SK-N-SH (cell line): ENCODE data around the gene HSPG2. TPM values are rescaled to one million over a fixed set of nuclear protein-coding genes. Genes with fewer than 3 reads are reported as not detected.
"Not testable (repeated sequence)": the region's sequence is repeated elsewhere in the genome, so short reads cannot be mapped to it uniquely, and the experiment has no call there.

Source experiments
- CTCF ChIA-PET: fragments of 300-600, 350-600 bp; formaldehyde crosslinking; extraction: SDS; loops from one replicate; lab custom pipeline; 2021; lab: Yijun Ruan, JAX
- POLR2A ChIA-PET: fragments of 350-600 bp; sonication (Branson Sonifier 250); formaldehyde crosslinking; extraction: SDS; loops from one replicate; lab custom pipeline; 2020; ENCODE audit warnings: antibody characterized with exemption, inconsistent platforms; lab: Yijun Ruan, JAX
- DNase-seq: peaks from one replicate; pipeline ENCODE4 v3.0.0; 2012
- H2AFZ ChIP-seq: fragments of 200-600 bp; sonication (generic); 2 replicates; pipeline ENCODE4 v1.8.1; 2016; ENCODE audit warnings: antibody characterized with exemption, mild to moderate bottlenecking, low read depth
- H3F3A ChIP-seq: fragments of 200-600 bp; sonication (generic); replicated peaks from 2 replicates; pipeline ENCODE3; 2016; ENCODE audit warnings: antibody characterized with exemption, mild to moderate bottlenecking; ENCODE audit not compliant: insufficient read depth
- H3K27ac ChIP-seq, 2 experiments: fragments of 200-500 bp in 1 of 2; fragments of 200-600 bp in 1 of 2; sonication (Bioruptor generic) in 1 of 2; sonication (generic), shearing (Covaris generic) in 1 of 2; 2 replicates each; pipeline versions ENCODE4 v1.5.1 to v1.6.1; 2014 to 2016; ENCODE audit warnings: low read depth in 2 of 2, inconsistent platforms in 1 of 2, low read length in 1 of 2, mild to moderate bottlenecking in 1 of 2, mixed read lengths in 1 of 2
- H3K27me3 ChIP-seq: fragments of 200-600 bp; sonication (generic), shearing (Covaris generic); 2 replicates; pipeline ENCODE4 v1.6.1; 2016; ENCODE audit warnings: mixed run types; ENCODE audit not compliant: insufficient read depth
- H3K36me3 ChIP-seq, 2 experiments: fragments of 200-500 bp in 1 of 2; fragments of 200-600 bp in 1 of 2; sonication (Bioruptor generic) in 1 of 2; sonication (generic) in 1 of 2; replicated peaks in 1 of 2; 2 replicates each; pipeline versions ENCODE3 to v1.5.1; 2014 to 2016; ENCODE audit warnings: low read length in 1 of 2, mild to moderate bottlenecking in 1 of 2; ENCODE audit not compliant: insufficient read depth in 2 of 2, control insufficient read depth in 1 of 2
- H3K4me1 ChIP-seq, 2 experiments: fragments of 200-500 bp in 1 of 2; fragments of 200-600 bp in 1 of 2; sonication (Bioruptor generic) in 1 of 2; sonication (generic), shearing (Covaris generic) in 1 of 2; 2 replicates each; pipeline versions ENCODE4 v1.5.1 to v1.6.1; 2014 to 2016; ENCODE audit warnings: low read depth in 1 of 2, low read length in 1 of 2, mixed run types in 1 of 2; ENCODE audit not compliant: insufficient read depth in 2 of 2, control insufficient read depth in 1 of 2
- H3K4me2 ChIP-seq: fragments of 200-600 bp; sonication (generic), shearing (Covaris generic); 2 replicates; pipeline ENCODE4 v1.6.1; 2017; ENCODE audit warnings: mixed run types
- H3K4me3 ChIP-seq, 2 experiments: fragments of 200-500 bp in 1 of 2; fragments of 200-600 bp in 1 of 2; sonication (Bioruptor generic) in 1 of 2; sonication (generic), shearing (Covaris generic) in 1 of 2; 2 replicates each; pipeline versions ENCODE4 v1.5.1 to v1.8.1; 2014 to 2016; ENCODE audit warnings: low read depth in 2 of 2, inconsistent platforms in 1 of 2, low read length in 1 of 2, mild to moderate bottlenecking in 1 of 2, mixed read lengths in 1 of 2, moderate library complexity in 1 of 2
- H3K79me2 ChIP-seq: fragments of 200-600 bp; sonication (generic); 2 replicates; pipeline ENCODE4 v1.8.1; 2017; ENCODE audit warnings: mild to moderate bottlenecking; ENCODE audit not compliant: insufficient read depth
- H3K9ac ChIP-seq: fragments of 200-600 bp; sonication (generic); 2 replicates; pipeline ENCODE4 v1.6.1; 2017; ENCODE audit warnings: mixed run types
- H3K9me2 ChIP-seq: fragments of 200-600 bp; sonication (generic); 2 replicates; pipeline ENCODE4 v1.6.1; 2017; ENCODE audit warnings: mixed run types
- H3K9me3 ChIP-seq: fragments of 200-600 bp; sonication (generic); 2 replicates; pipeline ENCODE4 v1.6.1; 2017; ENCODE audit warnings: mixed run types, mild to moderate bottlenecking, moderate library complexity
- H4K20me1 ChIP-seq: fragments of 200-600 bp; sonication (generic); 2 replicates; pipeline ENCODE4 v1.6.1; 2017; ENCODE audit warnings: mild to moderate bottlenecking, mixed run types; ENCODE audit not compliant: insufficient read depth
- CHD2 ChIP-seq: fragments of 150-350 bp; IDR thresholded peaks from 2 replicates; pipeline ENCODE4 v1.6.1; 2018; ENCODE audit warnings: low read length; ENCODE audit not compliant: partially characterized antibody
- CTCF ChIP-seq: fragments of 200-600 bp; sonication (generic); IDR thresholded peaks from 2 replicates; pipeline ENCODE4 v1.6.1; 2017; ENCODE audit warnings: antibody characterized with exemption, mild to moderate bottlenecking, moderate library complexity
- ELF1 ChIP-seq: IDR thresholded peaks from 2 replicates; pipeline ENCODE4 v1.4.0; 2012
- TCF12 ChIP-seq: IDR thresholded peaks from 2 replicates; pipeline ENCODE4 v1.4.0; 2012
- TEAD4 ChIP-seq: IDR thresholded peaks from 2 replicates; pipeline ENCODE4 v1.4.0; 2012; ENCODE audit warnings: mild to moderate bottlenecking, borderline replicate concordance; ENCODE audit not compliant: insufficient read depth
- WGBS: methylation state at CpG from one replicate; pipeline ENCODE4 v1.1.6; 2017; ENCODE audit warnings: low lambda C conversion rate; 5-methylcytosine and 5-hydroxymethylcytosine counted together
- polyA plus RNA-seq, 3 experiments: library from polyadenylated mRNA; depleted of rRNA; stranded (reverse); fragments of >200 nt; gene quantifications; 2 replicates each; pipeline ENCODE4 v1.2.3, GENCODE V29; 2012
- TF ChIP-seq, protein P1 (sequence below): IDR thresholded peaks from 2 replicates; pipeline ENCODE4 v1.4.0; 2012; ENCODE audit warnings: low read depth
- TF ChIP-seq, protein P2 (sequence below): fragments of 150-350 bp; IDR thresholded peaks from 2 replicates; pipeline ENCODE4 v1.6.1; 2016; ENCODE audit warnings: mild to moderate bottlenecking, low read depth, low read length

Gene HSPG2
- polyA plus RNA-seq (2012; rRNA removed): 10.7 and 28.9 TPM in 2 replicates
- 10.2 and 22.9 TPM in 2 replicates for polyA plus RNA-seq (2012; cell fraction: cytosol; rRNA removed)
- 112 and 128 TPM in 2 replicates for polyA plus RNA-seq (2012; cell fraction: nucleus; rRNA removed)

DNA sequence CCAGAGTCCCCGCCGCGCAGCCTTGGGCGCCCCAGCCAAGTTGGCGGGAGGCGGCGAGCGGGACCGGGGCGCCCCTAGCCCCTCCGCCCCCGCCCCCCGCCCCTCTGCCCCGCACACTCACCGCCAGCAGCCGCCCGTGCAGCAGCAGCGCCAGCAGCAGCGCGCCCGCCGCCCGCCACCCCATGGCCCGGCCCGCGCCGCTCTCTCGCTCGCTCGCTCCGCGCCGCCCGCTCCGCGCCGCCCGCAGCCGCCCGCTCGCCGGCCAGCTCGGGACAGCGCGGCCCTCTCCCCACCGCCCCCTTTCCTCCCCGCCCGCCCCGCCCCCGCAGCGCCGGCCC is at the start of gene HSPG2:
Gene HSPG2, minus strand, starts transcription at position 277 of the 338 bp plus-strand sequence. Its CDS starts 93 bp downstream, at position 184.
- H4K20me1 ChIP-seq: no peaks in the 10 kb centered on the region
- H3K9me2 ChIP-seq: no peaks in the 10 kb centered on the region
- peak within 1 kb of the TSS; percentile 58 to 64; a peak in 3 of 4 replicates for H3K27ac ChIP-seq
- H3K79me2 ChIP-seq: peaks cover 48% of the 10 kb centered on the region
- ChIA-PET POLR2A (no interaction called here), CTCF (interaction anchor here (1.3 to 1.7 kb wide), 2 partner anchors 24 to 88 kb away, joined by 3 to 4 read pairs; no protein-coding TSS in a partner anchor)
- peak within 1 kb of the TSS; percentile 76 for H3K4me2 ChIP-seq
- peak within 1 kb of the TSS; percentile 87 for H3K9ac ChIP-seq
- no peaks in the 10 kb centered on the region for H3K27me3 ChIP-seq
- H3K36me3 ChIP-seq: no peaks in the 10 kb centered on the region
- DNase-seq: no peak
- H3K9me3 ChIP-seq: no peaks in the 10 kb centered on the region
- peak within 1 kb of the TSS; percentile 58 to 71 for H3K4me3 ChIP-seq
- no CpG with 5 or more reads among the region's 52 CpGs for WGBS
- H2AFZ ChIP-seq: peak within 1 kb of the TSS; percentile 90
- peaks cover 28 to 46% of the 10 kb centered on the region in 2 experiments; a peak in 3 of 4 replicates for H3K4me1 ChIP-seq
- TF ChIP-seq, protein P1, sequence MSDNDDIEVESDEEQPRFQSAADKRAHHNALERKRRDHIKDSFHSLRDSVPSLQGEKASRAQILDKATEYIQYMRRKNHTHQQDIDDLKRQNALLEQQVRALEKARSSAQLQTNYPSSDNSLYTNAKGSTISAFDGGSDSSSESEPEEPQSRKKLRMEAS: no peak
- TF ChIP-seq TEAD4 (no peak), TCF12 (no peak), ELF1 (no peak), CHD2 (no peak), CTCF (no peak)
- TF ChIP-seq, protein P2, sequence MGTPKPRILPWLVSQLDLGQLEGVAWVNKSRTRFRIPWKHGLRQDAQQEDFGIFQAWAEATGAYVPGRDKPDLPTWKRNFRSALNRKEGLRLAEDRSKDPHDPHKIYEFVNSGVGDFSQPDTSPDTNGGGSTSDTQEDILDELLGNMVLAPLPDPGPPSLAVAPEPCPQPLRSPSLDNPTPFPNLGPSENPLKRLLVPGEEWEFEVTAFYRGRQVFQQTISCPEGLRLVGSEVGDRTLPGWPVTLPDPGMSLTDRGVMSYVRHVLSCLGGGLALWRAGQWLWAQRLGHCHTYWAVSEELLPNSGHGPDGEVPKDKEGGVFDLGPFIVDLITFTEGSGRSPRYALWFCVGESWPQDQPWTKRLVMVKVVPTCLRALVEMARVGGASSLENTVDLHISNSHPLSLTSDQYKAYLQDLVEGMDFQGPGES: no peak
- H3F3A ChIP-seq: peaks cover 21% of the 10 kb centered on the region

- H3K9me2 ChIP-seq, CTCF ChIA-PET, H3K79me2 ChIP-seq, POLR2A ChIA-PET, H3K27me3 ChIP-seq, H3K4me2 ChIP-seq, H3K9me3 ChIP-seq, H3K4me1 ChIP-seq, H3K36me3 ChIP-seq, H4K20me1 ChIP-seq, DNase-seq, H3K4me3 ChIP-seq, H3F3A ChIP-seq, H3K27ac ChIP-seq, H2AFZ ChIP-seq, H3K9ac ChIP-seq: not testable (repeated sequence)
- WGBS: 71% methylated on average over 10 of the region's 12 CpGs
Measured at GRCh38 chr1:21986386-21986785, 49.3 kb upstream of the HSPG2 start.

DNA sequence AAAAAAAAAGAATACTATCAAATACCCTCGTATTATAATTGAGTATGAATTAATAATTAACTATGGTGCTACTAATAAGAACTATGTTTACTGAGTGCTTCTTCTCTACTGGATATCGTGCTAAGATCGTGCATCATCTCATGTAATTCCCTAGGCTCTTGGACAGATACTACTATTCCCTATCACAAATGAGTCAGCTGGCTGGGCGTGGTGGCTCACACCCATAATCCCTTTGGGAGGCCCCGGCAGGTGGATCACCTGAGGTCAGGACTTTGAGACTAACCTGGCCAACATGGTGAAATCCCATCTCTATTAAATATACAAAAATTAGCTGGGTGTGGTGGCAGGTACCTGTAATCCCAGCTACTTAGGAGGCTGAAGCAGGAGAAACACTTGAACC is 48.8 kb upstream of the HSPG2 start:
- H3K9me2 ChIP-seq, H3F3A ChIP-seq, H4K20me1 ChIP-seq, H3K4me3 ChIP-seq, DNase-seq, H2AFZ ChIP-seq, H3K4me1 ChIP-seq, H3K9ac ChIP-seq, CTCF ChIA-PET, POLR2A ChIA-PET, H3K27me3 ChIP-seq, H3K27ac ChIP-seq, H3K4me2 ChIP-seq, H3K79me2 ChIP-seq, H3K36me3 ChIP-seq, H3K9me3 ChIP-seq: not testable (repeated sequence)
- no CpG with 5 or more reads among the region's 5 CpGs for WGBS

DNA sequence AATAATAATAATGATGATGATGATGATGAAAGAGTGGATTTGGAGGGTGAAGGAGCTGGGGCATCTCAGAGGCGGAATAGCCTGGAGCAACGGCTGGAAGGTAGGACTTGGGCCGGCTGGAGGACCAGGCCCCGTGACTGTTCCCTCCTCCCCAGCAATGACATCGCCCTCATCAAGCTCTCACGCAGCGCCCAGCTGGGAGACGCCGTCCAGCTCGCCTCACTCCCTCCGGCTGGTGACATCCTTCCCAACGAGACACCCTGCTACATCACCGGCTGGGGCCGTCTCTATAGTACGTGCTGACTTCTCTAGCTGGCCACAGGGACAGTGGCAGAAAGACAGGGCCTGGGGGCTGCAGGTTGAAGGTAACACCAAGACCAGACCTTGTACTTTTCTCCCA is 46.4 kb upstream of the HSPG2 start:
- H3K4me3 ChIP-seq, H3K4me1 ChIP-seq, POLR2A ChIA-PET, H3K79me2 ChIP-seq, H3K27me3 ChIP-seq, H3F3A ChIP-seq, H3K9me2 ChIP-seq, CTCF ChIA-PET, H3K9ac ChIP-seq, H3K9me3 ChIP-seq, DNase-seq, H2AFZ ChIP-seq, H3K27ac ChIP-seq, H4K20me1 ChIP-seq, H3K36me3 ChIP-seq, H3K4me2 ChIP-seq: not testable (repeated sequence)
- 59% methylated on average over 4 of the region's 15 CpGs for WGBS

DNA sequence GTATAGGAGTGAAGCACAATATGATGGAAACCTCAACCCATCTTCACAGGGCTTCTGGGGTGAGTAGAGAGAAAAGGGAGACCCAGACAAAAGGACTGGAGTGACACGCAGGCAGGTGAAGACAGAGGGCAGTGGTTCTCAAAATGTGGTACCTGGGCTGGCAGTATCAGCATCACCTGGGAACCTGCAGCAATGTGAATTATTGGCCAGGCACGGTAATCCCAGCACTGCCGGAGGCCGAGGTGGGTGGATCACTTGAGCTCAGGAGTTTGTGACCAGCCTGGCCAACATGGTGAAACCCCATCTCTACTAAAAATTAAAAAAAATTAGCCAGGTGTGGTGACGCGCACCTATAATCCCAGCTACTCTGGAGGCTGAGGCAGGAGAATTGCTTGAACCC is 45.0 kb upstream of the HSPG2 start:
- DNase-seq, H3K4me1 ChIP-seq, H3K36me3 ChIP-seq, H3K4me3 ChIP-seq, H3K27me3 ChIP-seq, H4K20me1 ChIP-seq, H3F3A ChIP-seq, H3K9ac ChIP-seq, H3K9me2 ChIP-seq, H3K79me2 ChIP-seq, H3K9me3 ChIP-seq, H3K4me2 ChIP-seq, H2AFZ ChIP-seq, H3K27ac ChIP-seq, POLR2A ChIA-PET: not testable (repeated sequence)
- CTCF ChIA-PET: interaction anchor here (0.6 kb wide), 1 partner anchor 324 kb away, joined by 3 read pairs; no protein-coding TSS in a partner anchor
- 73% methylated on average over 6 of the region's 6 CpGs for WGBS
